Measurements from ENCODE around the gene GRB14. TPM values are rescaled to one million over a fixed set of nuclear protein-coding genes. Genes with fewer than 3 reads are reported as not detected.

Gene GRB14
- total and polyA plus RNA-seq, 2 donors (not counting 1 experiment from before 2014, with no cell fraction given) = 0.33 to 0.34 TPM

DNA sequence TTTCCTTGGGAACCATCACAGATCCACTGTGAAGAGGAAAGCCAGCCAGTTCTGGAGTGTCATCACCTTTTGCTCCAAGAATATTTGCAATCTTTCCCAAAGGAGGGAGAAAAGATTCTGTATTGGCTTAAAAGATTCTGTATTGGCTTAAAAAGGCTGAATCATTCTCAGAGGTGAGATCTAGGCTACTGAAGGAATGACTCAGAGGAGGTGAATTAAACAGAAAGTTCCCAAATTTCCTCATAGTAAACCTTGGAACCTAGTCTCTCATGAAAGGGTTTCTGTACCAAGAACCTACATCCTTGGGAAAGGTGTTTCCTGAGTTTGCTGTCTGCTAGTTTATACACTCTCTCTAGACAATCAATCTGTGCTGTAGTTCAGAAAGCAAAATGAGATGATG lies 34.1 kb upstream of the GRB14 start:
- H3K36me3 ChIP-seq (ENCODE audit: control insufficient read depth, insufficient read depth, low read length) = no peaks in the 10 kb centered on the region
- TF ChIP-seq EZH2 (IDR thresholded peaks at IDR 0.05; ENCODE audit: low read length, missing control alignments) = no peak
- TF ChIP-seq, protein P1, sequence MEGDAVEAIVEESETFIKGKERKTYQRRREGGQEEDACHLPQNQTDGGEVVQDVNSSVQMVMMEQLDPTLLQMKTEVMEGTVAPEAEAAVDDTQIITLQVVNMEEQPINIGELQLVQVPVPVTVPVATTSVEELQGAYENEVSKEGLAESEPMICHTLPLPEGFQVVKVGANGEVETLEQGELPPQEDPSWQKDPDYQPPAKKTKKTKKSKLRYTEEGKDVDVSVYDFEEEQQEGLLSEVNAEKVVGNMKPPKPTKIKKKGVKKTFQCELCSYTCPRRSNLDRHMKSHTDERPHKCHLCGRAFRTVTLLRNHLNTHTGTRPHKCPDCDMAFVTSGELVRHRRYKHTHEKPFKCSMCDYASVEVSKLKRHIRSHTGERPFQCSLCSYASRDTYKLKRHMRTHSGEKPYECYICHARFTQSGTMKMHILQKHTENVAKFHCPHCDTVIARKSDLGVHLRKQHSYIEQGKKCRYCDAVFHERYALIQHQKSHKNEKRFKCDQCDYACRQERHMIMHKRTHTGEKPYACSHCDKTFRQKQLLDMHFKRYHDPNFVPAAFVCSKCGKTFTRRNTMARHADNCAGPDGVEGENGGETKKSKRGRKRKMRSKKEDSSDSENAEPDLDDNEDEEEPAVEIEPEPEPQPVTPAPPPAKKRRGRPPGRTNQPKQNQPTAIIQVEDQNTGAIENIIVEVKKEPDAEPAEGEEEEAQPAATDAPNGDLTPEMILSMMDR (conservative IDR thresholded peaks at IDR 0.05 in 1 of 2, IDR thresholded peaks at IDR 0.05 in 1 of 2; ENCODE audit: low read depth in 1 of 2, low read length in 2 of 2) = no peak
- H3K79me2 ChIP-seq (ENCODE audit: control insufficient read depth, insufficient read depth, low read length) = no peaks in the 10 kb centered on the region
- DNase-seq (ENCODE audit: low read depth in 2 of 2) = peak in 1 of 2 donors; percentile 47
- H3K4me3 ChIP-seq (replicated peaks in 1 of 4; ENCODE audit: control extremely low read depth in 1 of 4, insufficient read depth in 1 of 4, low read depth in 3 of 4, low read length in 4 of 4) = no peak overlapping the region
- no peaks in the 10 kb centered on the region for H3K27me3 ChIP-seq (ENCODE audit: control insufficient read depth, insufficient read depth, low read length)
- H4K20me1 ChIP-seq (ENCODE audit: control insufficient read depth, extremely low read depth, insufficient read depth, low read length) = no peaks in the 10 kb centered on the region
- H3K27ac ChIP-seq (ENCODE audit: insufficient read depth, low read length) = no peak overlapping the region
- no peak overlapping the region for H3K9ac ChIP-seq (ENCODE audit: insufficient read depth, low read length)
- H3K4me1 ChIP-seq (ENCODE audit: control insufficient read depth, extremely low read depth, insufficient read depth, low read length) = no peaks in the 10 kb centered on the region
- H3K9me3 ChIP-seq (ENCODE audit: control insufficient read depth, insufficient read depth, low read depth, low read length) = no peaks in the 10 kb centered on the region
- H2AFZ ChIP-seq (ENCODE audit: low read length) = no peak overlapping the region
- H3K4me2 ChIP-seq (ENCODE audit: extremely low read depth, insufficient read depth, low read length) = no peak overlapping the region

DNA sequence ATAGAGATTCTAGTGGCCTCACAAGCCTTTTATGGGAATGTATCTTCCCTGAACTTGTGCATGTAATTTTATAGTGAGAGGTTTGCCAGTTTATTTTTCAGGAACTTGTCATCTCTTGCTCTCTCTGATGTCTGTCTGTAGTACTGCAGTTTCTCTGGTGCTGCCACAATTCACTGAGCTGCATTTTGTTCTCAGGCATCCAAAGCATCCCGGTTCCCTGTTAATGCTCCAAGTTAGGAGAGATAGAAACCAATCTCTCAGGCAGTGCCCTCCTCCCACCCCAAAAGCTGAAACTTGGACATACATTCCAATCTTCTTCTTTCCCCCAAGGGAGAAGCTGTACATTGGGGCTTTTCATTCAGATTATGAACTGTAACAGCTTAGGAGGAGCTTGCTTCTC lies 30.1 kb upstream of the GRB14 start:
- no peaks in the 10 kb centered on the region for H3K9me3 ChIP-seq (ENCODE audit: control insufficient read depth, insufficient read depth, low read depth, low read length)
- no peak overlapping the region for H2AFZ ChIP-seq (ENCODE audit: low read length)
- H3K4me3 ChIP-seq (replicated peaks in 1 of 4; ENCODE audit: control extremely low read depth in 1 of 4, insufficient read depth in 1 of 4, low read depth in 3 of 4, low read length in 4 of 4) = no peak overlapping the region
- no peak for DNase-seq (ENCODE audit: low read depth in 2 of 2)
- H3K27ac ChIP-seq (ENCODE audit: insufficient read depth, low read length) = no peak overlapping the region
- TF ChIP-seq, protein P1 (conservative IDR thresholded peaks at IDR 0.05 in 1 of 2, IDR thresholded peaks at IDR 0.05 in 1 of 2; ENCODE audit: low read depth in 1 of 2, low read length in 2 of 2) = no peak
- TF ChIP-seq EZH2 (IDR thresholded peaks at IDR 0.05; ENCODE audit: low read length, missing control alignments) = no peak
- no peak overlapping the region for H3K4me2 ChIP-seq (ENCODE audit: extremely low read depth, insufficient read depth, low read length)
- H3K4me1 ChIP-seq (ENCODE audit: control insufficient read depth, extremely low read depth, insufficient read depth, low read length) = no peaks in the 10 kb centered on the region
- H3K36me3 ChIP-seq (ENCODE audit: control insufficient read depth, insufficient read depth, low read length) = no peaks in the 10 kb centered on the region
- H3K27me3 ChIP-seq (ENCODE audit: control insufficient read depth, insufficient read depth, low read length) = no peaks in the 10 kb centered on the region
- H3K79me2 ChIP-seq (ENCODE audit: control insufficient read depth, insufficient read depth, low read length) = no peaks in the 10 kb centered on the region
- no peaks in the 10 kb centered on the region for H4K20me1 ChIP-seq (ENCODE audit: control insufficient read depth, extremely low read depth, insufficient read depth, low read length)
- no peak overlapping the region for H3K9ac ChIP-seq (ENCODE audit: insufficient read depth, low read length)

DNA sequence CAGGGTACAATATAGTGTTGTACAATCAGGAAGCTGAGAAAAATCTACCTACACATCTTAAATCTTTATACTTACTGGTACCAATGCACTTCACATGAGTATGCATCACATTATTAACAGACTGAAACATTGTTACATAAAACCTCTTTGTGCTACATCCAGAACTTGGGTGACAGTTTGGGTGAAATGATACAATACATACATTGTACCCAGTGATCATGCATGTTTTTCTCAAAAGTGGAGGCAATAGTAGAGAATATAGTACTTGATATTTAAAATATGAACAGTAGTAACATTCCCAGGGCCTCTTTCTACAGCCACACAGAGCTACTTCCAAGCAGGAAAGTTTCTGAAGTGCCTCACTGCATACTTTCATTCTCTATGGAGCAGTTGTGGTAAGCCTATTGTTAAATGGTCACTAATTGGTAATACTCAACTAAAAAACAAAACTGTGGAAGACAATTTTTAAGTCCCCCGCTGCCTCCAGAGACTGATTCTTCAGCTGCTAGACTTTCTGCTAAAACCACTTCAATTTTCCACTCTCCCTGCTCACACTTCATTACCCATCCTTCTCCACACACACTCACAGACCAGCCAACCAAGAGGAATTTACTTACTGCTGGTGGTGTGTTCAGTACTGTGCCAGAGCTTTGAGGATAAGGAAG lies 22.9 kb upstream of the GRB14 start:
- Histone ChIP-seq H3K27me3 (ENCODE audit: control insufficient read depth, insufficient read depth, low read length) (no peaks in the 10 kb centered on the region), H3K4me1 (ENCODE audit: control insufficient read depth, extremely low read depth, insufficient read depth, low read length) (no peaks in the 10 kb centered on the region), H3K4me3 (replicated peaks in 1 of 4; ENCODE audit: control extremely low read depth in 1 of 4, insufficient read depth in 1 of 4, low read depth in 3 of 4, low read length in 4 of 4) (no peak overlapping the region), H3K9me3 (ENCODE audit: control insufficient read depth, insufficient read depth, low read depth, low read length) (no peaks in the 10 kb centered on the region), H3K9ac (ENCODE audit: insufficient read depth, low read length) (no peak overlapping the region), H2AFZ (ENCODE audit: low read length) (no peak overlapping the region), H3K36me3 (ENCODE audit: control insufficient read depth, insufficient read depth, low read length) (no peaks in the 10 kb centered on the region), H4K20me1 (ENCODE audit: control insufficient read depth, extremely low read depth, insufficient read depth, low read length) (no peaks in the 10 kb centered on the region), H3K79me2 (ENCODE audit: control insufficient read depth, insufficient read depth, low read length) (no peaks in the 10 kb centered on the region), H3K4me2 (ENCODE audit: extremely low read depth, insufficient read depth, low read length) (no peak overlapping the region), H3K27ac (ENCODE audit: insufficient read depth, low read length) (no peak overlapping the region)
- TF ChIP-seq, protein P1 (conservative IDR thresholded peaks at IDR 0.05 in 1 of 2, IDR thresholded peaks at IDR 0.05 in 1 of 2; ENCODE audit: low read depth in 1 of 2, low read length in 2 of 2) = no peak
- no peak for TF ChIP-seq EZH2 (IDR thresholded peaks at IDR 0.05; ENCODE audit: low read length, missing control alignments)
- no peak for DNase-seq (ENCODE audit: low read depth in 2 of 2)
